ENCODE data around the gene PLA2G2D. TPM values are rescaled to one million over a fixed set of nuclear protein-coding genes. Genes with fewer than 3 reads are reported as not detected.

The PLA2G2D gene
- total RNA-seq, 2 donors from 2014 or later = not detected

DNA sequence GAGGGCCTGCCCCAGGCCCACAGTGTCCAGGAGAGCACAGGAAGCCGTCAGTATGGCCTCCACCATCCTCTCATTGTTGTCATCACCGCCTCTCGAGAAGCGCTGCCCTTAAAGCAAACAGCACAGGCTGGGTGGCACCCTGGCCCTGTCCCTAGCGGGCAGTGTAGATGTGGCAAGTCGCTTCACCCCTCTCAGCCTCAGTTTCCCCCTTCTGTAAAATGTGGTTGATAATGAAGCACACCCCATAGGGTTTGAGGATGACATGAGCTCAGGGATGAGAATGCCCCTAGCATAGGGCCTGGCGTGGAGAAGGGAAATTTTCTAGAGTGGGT, 33.2 kb upstream of the PLA2G2D start:
- no peak overlapping the region for H3K27ac ChIP-seq

DNA sequence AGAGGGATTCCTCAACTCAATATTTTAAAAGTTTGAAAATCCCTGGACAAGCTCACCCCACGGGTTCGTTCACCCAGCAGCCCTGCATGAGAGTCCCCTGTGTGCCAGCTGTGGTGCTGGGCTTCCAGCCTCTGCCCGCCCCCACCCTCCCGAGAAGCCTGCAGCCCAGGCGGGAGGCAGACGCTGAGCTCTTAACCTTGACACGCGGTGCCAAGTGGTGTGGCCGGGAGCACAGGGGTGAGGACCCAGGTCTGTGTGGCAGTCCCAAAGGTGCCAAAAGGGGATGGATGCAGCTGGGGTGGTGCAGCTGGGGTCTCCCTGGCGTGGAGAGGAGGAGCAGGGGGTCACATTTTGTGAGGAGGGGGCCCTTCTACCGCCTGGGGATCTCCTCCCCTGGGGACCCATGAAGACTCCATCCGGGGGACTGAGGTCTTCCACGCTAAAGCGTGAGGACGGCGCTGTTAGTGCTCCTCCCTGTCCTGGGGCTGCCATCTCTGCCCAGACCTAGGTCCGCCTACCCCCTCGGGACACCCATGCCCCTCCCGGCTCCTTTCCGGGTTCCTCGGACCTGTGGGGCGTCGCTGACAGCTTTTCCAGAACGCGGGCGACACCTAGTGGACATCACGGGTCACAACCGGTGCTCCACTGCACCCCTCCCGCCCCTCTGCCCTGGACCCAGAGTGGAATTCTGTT, 32.7 kb upstream of the PLA2G2D start:
- Histone ChIP-seq H3K4me3 (peak overlapping the region; percentile 58), H3K9me3 (no peaks in the 10 kb centered on the region), H3K27ac (no peak overlapping the region), H3K4me1 (ENCODE audit: control insufficient read depth in 1 of 2, low read depth in 2 of 2) (peaks cover 0 to 4% of the 10 kb centered on the region in 2 donors), H3K27me3 (replicated peaks; ENCODE audit: insufficient read depth) (no peaks in the 10 kb centered on the region), H3K36me3 (no peaks in the 10 kb centered on the region)
- TF ChIP-seq, protein P1, sequence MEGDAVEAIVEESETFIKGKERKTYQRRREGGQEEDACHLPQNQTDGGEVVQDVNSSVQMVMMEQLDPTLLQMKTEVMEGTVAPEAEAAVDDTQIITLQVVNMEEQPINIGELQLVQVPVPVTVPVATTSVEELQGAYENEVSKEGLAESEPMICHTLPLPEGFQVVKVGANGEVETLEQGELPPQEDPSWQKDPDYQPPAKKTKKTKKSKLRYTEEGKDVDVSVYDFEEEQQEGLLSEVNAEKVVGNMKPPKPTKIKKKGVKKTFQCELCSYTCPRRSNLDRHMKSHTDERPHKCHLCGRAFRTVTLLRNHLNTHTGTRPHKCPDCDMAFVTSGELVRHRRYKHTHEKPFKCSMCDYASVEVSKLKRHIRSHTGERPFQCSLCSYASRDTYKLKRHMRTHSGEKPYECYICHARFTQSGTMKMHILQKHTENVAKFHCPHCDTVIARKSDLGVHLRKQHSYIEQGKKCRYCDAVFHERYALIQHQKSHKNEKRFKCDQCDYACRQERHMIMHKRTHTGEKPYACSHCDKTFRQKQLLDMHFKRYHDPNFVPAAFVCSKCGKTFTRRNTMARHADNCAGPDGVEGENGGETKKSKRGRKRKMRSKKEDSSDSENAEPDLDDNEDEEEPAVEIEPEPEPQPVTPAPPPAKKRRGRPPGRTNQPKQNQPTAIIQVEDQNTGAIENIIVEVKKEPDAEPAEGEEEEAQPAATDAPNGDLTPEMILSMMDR (IDR thresholded peaks at IDR 0.05) = peak; percentile 94
- DNase-seq (ENCODE audit: low spot score) = peak; percentile 22
- ATAC-seq (ENCODE audit: insufficient number of reproducible peaks, low FRiP score, low read depth) = no peak

More for the DNA sequence above, 33.2 kb upstream of the PLA2G2D start:
- Histone ChIP-seq H3K27me3 (replicated peaks; ENCODE audit: insufficient read depth) (no peaks in the 10 kb centered on the region), H3K9me3 (no peaks in the 10 kb centered on the region), H3K4me3 (no peak overlapping the region), H3K4me1 (ENCODE audit: control insufficient read depth in 1 of 2, low read depth in 2 of 2) (peaks cover 0 to 4% of the 10 kb centered on the region in 2 donors), H3K36me3 (no peaks in the 10 kb centered on the region)
- TF ChIP-seq, protein P1 (IDR thresholded peaks at IDR 0.05) = no peak
- ATAC-seq (ENCODE audit: insufficient number of reproducible peaks, low FRiP score, low read depth) (no peak), DNase-seq (ENCODE audit: low spot score) (no peak)

DNA sequence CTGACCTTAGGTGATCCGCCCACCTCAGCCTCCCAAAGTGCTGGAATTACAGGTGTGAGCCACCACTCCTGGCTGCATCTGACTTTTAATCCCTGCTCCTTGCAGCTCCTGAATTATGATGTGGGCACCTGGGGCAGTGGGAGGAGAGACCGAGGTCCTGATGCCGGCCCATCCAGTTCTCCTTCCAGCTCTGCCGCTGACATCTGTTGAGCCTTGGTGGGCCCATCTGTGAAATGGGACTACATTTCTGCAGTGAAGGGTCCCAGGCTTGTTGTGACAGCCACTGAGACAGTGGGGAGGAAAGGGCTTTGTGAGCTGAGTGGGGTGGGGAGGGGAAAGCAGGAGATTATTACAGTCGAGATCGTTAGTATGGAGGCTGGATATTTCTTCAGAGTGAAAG, 31.6 kb upstream of the PLA2G2D start:
- H3K9me3 ChIP-seq = no peaks in the 10 kb centered on the region
- H3K4me1 ChIP-seq (ENCODE audit: control insufficient read depth in 1 of 2, low read depth in 2 of 2) = peaks cover 0 to 4% of the 10 kb centered on the region in 2 donors
- no peak for ATAC-seq (ENCODE audit: insufficient number of reproducible peaks, low FRiP score, low read depth)
- no peaks in the 10 kb centered on the region for H3K27me3 ChIP-seq (replicated peaks; ENCODE audit: insufficient read depth)
- DNase-seq (ENCODE audit: low spot score) = no peak
- H3K4me3 ChIP-seq = no peak overlapping the region
- H3K36me3 ChIP-seq = no peaks in the 10 kb centered on the region
- TF ChIP-seq, protein P1 (IDR thresholded peaks at IDR 0.05) = no peak
- no peak overlapping the region for H3K27ac ChIP-seq

DNA sequence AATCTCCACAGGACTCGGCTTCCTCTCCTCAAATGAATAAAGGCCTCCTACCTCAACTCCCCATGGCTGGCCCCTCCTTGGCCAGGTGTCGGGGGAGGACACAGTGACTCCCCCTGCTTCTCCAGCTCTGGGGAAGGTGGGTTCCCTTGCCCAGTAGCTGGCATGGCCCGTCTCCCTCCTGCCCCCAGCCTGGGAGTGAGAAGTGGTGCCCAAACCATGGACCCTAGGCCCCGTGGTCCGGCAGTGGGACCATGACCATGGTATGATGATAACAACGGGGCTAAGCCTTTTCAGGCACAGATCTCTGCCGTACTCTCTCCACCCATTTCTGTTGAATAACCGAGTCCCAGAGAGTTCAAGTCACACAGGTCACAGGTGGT, 31.0 kb upstream of the PLA2G2D start:
- TF ChIP-seq, protein P1 (IDR thresholded peaks at IDR 0.05) = no peak
- Histone ChIP-seq H3K4me1 (ENCODE audit: control insufficient read depth in 1 of 2, low read depth in 2 of 2) (peaks cover 0 to 4% of the 10 kb centered on the region in 2 donors), H3K9me3 (no peaks in the 10 kb centered on the region), H3K36me3 (no peaks in the 10 kb centered on the region), H3K27ac (no peak overlapping the region), H3K27me3 (replicated peaks; ENCODE audit: insufficient read depth) (no peaks in the 10 kb centered on the region), H3K4me3 (no peak overlapping the region)
- DNase-seq (ENCODE audit: low spot score) (no peak), ATAC-seq (ENCODE audit: insufficient number of reproducible peaks, low FRiP score, low read depth) (no peak)

DNA sequence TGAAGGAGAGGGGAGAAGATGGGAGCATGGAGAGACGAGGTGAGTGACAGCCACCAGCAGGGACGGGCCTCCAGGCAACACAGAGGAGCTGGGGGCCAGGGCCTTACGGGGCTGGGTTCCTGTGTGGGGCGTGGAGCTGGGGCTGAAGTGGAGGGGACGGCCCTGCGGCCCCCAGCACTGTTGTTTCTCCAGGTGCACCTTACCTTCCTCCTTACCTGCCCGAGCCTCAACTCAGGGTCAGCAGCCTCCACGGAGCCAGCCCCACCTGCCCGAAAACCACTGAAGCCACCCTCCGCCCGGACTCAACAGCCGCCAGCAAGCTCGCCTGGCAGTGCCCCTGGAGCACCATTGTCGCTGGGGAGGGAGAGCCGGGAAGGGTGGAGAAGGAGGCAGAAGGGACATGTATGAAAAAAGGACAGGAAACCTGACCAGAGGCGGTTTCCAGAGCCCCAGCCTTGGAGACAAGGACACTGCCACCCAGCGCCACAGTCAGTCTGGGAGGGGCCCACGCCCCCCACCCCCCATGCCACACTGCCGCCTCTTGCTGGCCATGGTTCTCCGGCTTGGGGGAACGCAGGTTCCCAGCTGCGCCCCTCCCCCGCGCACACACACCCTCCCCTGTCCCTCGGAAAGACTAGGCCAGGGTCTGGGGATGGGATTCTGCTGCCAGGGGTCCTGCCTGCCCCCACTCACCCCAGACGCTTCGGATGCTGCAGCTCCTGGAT, 30.4 kb upstream of the PLA2G2D start:
- TF ChIP-seq, protein P1 (IDR thresholded peaks at IDR 0.05) = no peak
- Histone ChIP-seq H3K4me3 (no peak overlapping the region), H3K27ac (no peak overlapping the region), H3K4me1 (ENCODE audit: control insufficient read depth in 1 of 2, low read depth in 2 of 2) (peaks cover 0 to 4% of the 10 kb centered on the region in 2 donors), H3K36me3 (no peaks in the 10 kb centered on the region), H3K9me3 (no peaks in the 10 kb centered on the region), H3K27me3 (replicated peaks; ENCODE audit: insufficient read depth) (no peaks in the 10 kb centered on the region)
- no peak for DNase-seq (ENCODE audit: low spot score)
- ATAC-seq (ENCODE audit: insufficient number of reproducible peaks, low FRiP score, low read depth) = no peak

Data from thoracic aorta (tissue), 2 donors.